IPS DF 6.9 (cell line): ENCODE data around the gene FOXN1.

Experiments
- DNase-seq: peaks from one replicate; pipeline ENCODE4 v3.0.0-alpha.2; 2013; ENCODE audit warnings: low read depth, low spot score
- H3K27ac ChIP-seq: one replicate; pipeline ENCODE4 v1.5.1; 2013; ENCODE audit warnings: low read length, control low read depth
- H3K27me3 ChIP-seq: 2 replicates; pipeline ENCODE4 v1.6.1; 2013; ENCODE audit warnings: mild to moderate bottlenecking, low read length; ENCODE audit not compliant: control insufficient read depth, insufficient read depth
- H3K36me3 ChIP-seq: 2 replicates; pipeline ENCODE4 v1.6.1; 2013; ENCODE audit warnings: low read length; ENCODE audit not compliant: control insufficient read depth, insufficient read depth
- H3K4me1 ChIP-seq: 2 replicates; pipeline ENCODE4 v1.6.1; 2013; ENCODE audit warnings: low read length; ENCODE audit not compliant: control insufficient read depth, insufficient read depth
- H3K4me3 ChIP-seq: 2 replicates; pipeline ENCODE4 v1.5.1; 2013; ENCODE audit warnings: mild to moderate bottlenecking, low read length
- H3K9me3 ChIP-seq: 2 replicates; pipeline ENCODE4 v1.6.1; 2013; ENCODE audit warnings: low read length, inconsistent platforms; ENCODE audit not compliant: control insufficient read depth, insufficient read depth
- WGBS: extraction: QIAGEN DNeasy Blood & Tissue Kit; methylation state at CpG from one replicate; pipeline ENCODE4 v1.1.7; 2013; ENCODE audit warnings: mixed read lengths, missing lambda C conversion rate; ENCODE audit not compliant: insufficient read length, insufficient coverage; 5-methylcytosine and 5-hydroxymethylcytosine counted together

FOXN1 gene

GRCh38 chr17:28580959-28581358, 74.8 kb downstream of the FOXN1 start:
- Histone ChIP-seq H3K27me3 (no peaks in the 10 kb centered on the region), H3K4me3 (no peak overlapping the region), H3K27ac (no peak overlapping the region), H3K9me3 (no peaks in the 10 kb centered on the region), H3K36me3 (peaks cover 57% of the 10 kb centered on the region), H3K4me1 (peaks cover 4% of the 10 kb centered on the region; the same call in 1 of the 2 replicates)
- no CpG with 5 or more reads among the region's 3 CpGs for WGBS
- no peak for DNase-seq

- WGBS, result no CpG with 5 or more reads among the region's 2 CpGs
- no peaks in the 10 kb centered on the region for H3K27me3 ChIP-seq
- H3K4me1 ChIP-seq, result no peaks in the 10 kb centered on the region
- H3K9me3 ChIP-seq, result no peaks in the 10 kb centered on the region
- peaks cover 61% of the 10 kb centered on the region for H3K36me3 ChIP-seq
- H3K27ac ChIP-seq, result no peak overlapping the region
- DNase-seq, result no peak
- no peak overlapping the region for H3K4me3 ChIP-seq
Measured at GRCh38 chr17:28582513-28582912, 76.4 kb downstream of the FOXN1 start.

GRCh38 chr17:28584434-28584833, 78.3 kb downstream of the FOXN1 start:
- no CpG with 5 or more reads among the region's 3 CpGs for WGBS
- H3K36me3 ChIP-seq, result peaks cover 50% of the 10 kb centered on the region

DNA sequence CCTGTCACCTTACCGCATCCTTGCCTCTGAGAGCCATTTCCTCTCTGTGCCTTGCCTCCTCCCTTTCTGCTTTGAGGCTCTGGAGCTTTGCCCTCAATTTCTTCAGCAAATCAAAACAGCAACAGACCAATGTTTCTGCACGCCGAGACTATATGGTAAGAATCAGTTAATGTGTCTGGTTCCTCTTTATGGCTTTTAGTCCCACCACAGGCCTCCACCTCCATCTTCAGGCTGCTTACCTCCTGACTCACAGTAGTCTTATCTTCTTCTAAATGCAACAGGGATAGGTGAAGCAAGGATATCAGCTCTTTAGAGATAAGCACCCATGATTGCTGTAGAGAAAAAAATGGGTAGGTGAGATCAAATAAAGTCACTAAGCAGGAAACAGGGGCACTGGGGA, 79.7 kb downstream of the FOXN1 start:
- no peak for DNase-seq
- H3K4me1 ChIP-seq, result no peaks in the 10 kb centered on the region
- no peak overlapping the region for H3K4me3 ChIP-seq
- no peaks in the 10 kb centered on the region for H3K9me3 ChIP-seq
- peaks cover 46% of the 10 kb centered on the region for H3K36me3 ChIP-seq
- no CpG with 5 or more reads among the region's 3 CpGs for WGBS
- H3K27me3 ChIP-seq, result no peaks in the 10 kb centered on the region
- H3K27ac ChIP-seq, result no peak overlapping the region

More at GRCh38 chr17:28584434-28584833, 78.3 kb downstream of the FOXN1 start:
- Histone ChIP-seq H3K4me3 (no peak overlapping the region), H3K9me3 (no peaks in the 10 kb centered on the region), H3K27me3 (no peaks in the 10 kb centered on the region), H3K27ac (no peak overlapping the region), H3K4me1 (no peaks in the 10 kb centered on the region)
- no peak for DNase-seq
